ENCODE data around the gene AKTIP.
"Not testable (repeated sequence)": the region's sequence is repeated elsewhere in the genome, so short reads cannot be mapped to it uniquely, and the experiment has no call there.

The AKTIP gene

GRCh38 chr16:53502331-53503269 lies at the start of gene AKTIP:
TSS of gene AKTIP (minus strand) at chr16:53503209. CDS start at chr16:53500259, 2,950 bp downstream.
- no peak for DNase-seq

- DNase-seq = peak; percentile 36
Measured at GRCh38 chr16:53549970-53550690, 47.1 kb upstream of the AKTIP start.

DNA sequence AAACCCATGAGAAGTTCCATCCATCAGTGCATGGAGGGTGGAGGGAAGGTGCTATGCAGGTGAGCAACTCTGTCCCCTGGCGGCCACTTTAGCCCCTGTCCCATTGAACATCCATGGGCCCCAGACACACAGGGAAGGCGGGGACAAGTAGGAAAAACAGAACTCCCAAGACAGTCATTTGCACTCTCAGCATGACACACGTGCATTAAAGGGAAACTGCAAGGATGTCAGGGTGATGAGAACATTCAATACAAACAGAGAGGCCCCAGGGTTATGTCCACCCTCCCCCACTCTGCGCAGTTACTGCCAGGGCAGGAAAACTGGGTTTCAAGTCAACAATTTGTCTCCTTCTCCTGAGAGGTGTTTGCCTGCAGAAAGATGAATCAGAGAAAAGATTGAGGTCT lies 44.0 kb upstream of the AKTIP start:
- DNase-seq = no peak

GRCh38 chr16:53545433-53545832 lies 42.4 kb upstream of the AKTIP start:
- no peak for DNase-seq

DNA sequence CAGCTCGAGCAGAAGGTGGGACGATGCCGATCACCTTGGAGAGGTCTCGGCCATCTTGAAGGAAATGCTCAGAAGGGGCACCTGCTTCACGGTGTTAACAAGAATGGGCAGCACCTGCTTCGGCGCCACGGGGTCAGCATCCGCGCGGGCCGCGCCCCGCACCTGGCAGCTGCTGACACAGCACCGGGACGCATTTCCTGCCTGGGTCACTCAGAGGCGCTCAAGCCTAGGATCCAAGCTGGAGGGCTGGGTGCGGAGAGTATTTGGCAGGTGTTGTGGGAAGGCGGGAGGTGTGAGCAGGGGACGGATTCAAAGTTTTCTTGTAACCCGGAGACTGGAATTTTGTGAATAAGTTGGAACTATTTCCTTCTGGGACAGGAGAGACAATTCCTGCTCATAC lies 39.3 kb upstream of the AKTIP start:
- DNase-seq = no peak

- no peak for DNase-seq
Measured at GRCh38 chr16:53541326-53541725, 38.3 kb upstream of the AKTIP start.

DNA sequence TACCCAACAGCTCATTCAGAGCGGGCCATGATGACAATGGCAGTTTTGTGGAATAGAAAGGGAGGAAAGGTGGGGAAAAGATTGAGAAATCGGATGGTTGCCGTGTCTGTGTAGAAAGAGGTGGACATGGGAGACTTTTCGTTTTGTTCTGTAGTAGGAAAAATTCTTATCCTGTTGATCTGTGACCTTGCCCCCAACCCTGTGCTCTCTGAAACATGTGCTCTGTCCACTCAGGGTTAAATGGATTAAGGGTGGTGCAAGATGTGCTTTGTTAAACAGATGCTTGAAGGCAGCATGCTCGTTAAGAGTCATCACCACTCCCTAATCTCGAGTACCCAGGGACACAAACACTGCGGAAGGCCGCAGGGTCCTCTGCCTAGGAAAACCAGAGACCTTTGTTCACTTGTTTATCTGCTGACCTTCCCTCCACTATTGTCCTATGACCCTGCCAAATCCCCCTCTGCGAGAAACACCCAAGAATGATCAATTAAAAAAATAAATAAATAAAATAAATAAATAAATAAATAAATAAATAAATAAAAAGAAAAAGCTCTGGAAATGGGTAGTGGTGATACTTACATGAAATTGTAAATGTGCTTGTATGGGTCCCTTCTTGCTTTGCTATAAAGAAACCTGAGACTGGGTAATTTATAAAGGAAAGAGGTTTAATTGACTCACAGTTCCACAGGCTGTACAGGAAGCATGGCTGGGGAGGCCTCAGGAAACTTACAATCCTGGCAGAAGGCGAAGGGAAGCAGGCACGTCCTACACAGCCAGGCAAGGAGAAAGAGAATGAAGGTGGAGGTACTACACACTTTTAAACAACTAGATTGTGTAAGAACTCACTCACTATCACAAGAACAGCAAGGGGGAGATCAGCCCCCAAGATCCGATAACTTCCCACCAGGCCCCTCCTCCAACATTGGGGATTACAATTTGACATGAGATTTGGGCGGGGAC lies 37.0 kb upstream of the AKTIP start:
- not testable (repeated sequence) for DNase-seq

DNA sequence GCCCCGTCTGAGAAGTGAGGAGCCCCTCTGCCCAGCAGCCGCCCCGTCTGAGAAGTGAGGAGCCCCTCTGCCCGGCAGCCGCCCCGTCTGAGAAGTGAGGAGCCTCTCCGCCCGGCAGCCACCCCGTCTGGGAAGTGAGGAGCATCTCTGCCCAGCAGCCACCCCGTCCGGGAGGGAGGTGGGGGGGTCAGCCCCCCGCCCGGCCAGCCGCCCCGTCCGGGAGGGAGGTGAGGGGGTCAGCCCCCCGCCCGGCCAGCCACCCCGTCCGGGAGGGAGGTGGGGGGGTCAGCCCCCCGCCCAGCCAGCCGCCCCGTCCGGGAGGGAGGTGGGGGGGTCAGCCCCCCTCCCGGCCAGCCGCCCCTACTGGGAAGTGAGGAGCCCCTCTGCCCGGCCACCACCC lies 36.3 kb upstream of the AKTIP start:
- not testable (repeated sequence) for DNase-seq

DNA sequence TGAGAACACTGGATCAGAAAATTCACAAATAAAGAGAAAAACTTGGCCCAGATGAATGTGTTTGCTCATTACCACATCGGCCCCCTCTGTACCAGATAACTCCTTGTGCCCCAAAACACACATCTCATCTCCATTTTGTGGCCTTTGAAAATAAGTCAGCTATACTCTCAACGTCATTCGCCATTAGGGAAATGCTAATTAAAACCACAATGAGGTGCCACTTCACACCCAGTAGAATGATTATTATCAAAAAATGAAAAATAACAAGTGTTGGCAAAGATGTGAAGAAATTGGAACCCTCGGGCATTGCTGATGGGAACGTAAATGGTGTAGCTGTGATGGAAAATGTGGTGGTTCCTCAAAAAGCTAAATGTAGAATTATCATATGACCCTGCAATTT lies 34.6 kb upstream of the AKTIP start:
- no peak for DNase-seq

DNA sequence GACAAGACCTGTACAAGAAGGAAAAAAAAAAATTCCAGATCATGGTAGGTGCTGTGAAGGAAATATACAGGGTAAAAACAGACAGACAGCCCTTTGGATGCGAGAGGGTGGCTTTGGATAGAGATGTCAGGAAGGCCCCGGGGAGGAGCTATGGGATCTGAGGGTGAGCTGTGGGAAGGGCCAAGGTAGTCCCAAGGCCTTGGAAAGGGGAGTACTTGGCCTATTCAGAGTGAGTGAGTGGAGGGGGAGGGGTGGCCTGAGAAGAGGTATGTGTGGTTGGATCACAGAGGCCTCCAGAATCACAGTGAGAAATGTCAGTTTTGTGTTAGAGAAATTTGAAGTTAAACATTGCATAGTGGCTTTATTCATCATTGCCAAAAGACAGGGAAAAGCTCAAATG lies 31.2 kb upstream of the AKTIP start:
- no peak for DNase-seq

GRCh38 chr16:53530741-53531140 lies 27.7 kb upstream of the AKTIP start:
- no peak for DNase-seq

- DNase-seq = no peak
Measured at GRCh38 chr16:53530046-53530445, 27.0 kb upstream of the AKTIP start.

DNA sequence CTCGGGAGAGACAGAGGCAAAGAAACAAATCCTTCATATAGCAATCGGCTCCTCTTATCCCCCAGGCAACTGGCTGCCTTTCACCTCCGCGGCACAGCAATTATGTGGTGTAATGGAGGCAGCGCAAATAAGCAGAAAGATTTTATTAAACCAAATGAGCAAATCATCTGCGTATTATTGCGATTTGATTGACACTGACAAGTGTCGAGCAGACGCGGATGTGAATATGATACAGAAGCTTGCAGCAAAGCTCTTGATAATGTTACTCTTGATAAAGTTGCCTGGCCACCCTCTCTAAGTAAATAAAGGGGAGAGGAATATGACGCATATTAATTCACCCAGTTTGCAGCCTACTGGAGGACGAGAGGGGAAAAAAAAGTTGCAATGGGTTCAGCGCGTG lies 26.5 kb upstream of the AKTIP start:
- no peak for DNase-seq

- no peak for DNase-seq
Measured at GRCh38 chr16:53528797-53529196, 25.8 kb upstream of the AKTIP start.

- DNase-seq = no peak
Measured at GRCh38 chr16:53523971-53524548, 21.1 kb upstream of the AKTIP start.

- no peak for DNase-seq
Measured at GRCh38 chr16:53523126-53523804, 20.3 kb upstream of the AKTIP start.

GRCh38 chr16:53519417-53520091 lies 16.5 kb upstream of the AKTIP start:
- DNase-seq = no peak

DNA sequence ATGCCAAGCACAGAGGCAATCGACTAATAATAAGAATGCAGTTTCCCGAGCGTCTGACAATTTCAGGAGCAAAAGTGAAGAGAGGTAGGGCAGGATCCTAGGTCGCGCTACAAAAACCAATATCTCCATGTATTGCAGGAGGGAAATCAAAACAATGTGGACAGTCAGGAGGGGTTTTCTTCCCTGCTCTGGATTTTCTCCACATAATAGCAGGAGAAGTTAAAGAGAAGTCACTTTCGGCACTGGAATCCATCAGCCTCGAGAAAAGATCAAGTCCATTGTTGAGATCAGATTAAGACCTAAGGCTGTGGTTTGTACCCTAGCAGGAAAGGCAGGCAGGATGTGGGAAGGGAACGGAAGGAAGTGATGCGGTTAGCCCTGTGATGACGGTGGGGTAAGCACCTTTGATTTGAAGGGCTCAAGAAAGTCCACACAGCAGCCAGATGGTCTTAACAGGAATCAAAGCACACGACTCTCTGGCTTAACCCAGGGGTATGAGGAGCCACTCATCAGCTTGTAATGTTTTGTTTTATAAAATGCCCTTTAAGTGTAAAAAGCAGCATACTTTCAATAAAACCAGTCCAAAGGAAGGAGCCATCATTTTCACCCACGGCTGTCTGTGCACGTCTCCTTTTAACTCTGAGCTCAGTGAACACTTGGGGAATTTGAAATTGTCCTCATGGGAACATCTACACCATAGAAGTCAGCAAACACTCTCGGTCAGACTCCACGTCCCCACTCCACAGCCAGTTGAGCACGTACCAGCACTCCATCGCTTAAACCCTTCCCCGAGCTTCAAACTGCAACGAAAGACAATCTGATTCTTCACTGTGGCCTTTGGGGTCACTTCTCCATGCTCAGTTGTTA lies 15.8 kb upstream of the AKTIP start:
- peak; percentile 69 for DNase-seq

- no peak for DNase-seq
Measured at GRCh38 chr16:53517851-53518250, 14.8 kb upstream of the AKTIP start.

DNA sequence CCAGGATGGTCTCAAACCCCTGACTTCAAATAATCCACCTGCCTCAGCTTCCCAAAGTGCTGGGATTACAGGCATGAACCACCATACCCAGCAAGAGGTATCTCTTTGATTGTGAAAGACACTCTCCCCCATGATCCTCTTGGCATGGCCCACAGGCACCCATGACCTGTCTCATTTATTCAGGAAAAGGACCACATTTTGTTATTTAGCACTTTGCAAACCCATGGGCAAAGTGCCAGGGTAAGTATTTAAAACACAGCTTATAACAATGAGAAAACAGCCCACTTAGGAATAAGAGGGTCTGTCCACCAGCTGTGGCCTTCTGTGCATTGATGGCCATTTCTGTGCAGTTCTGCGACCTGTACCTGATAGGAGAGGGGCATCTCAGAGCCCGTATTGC lies 12.8 kb upstream of the AKTIP start:
- DNase-seq = no peak
